Caki2 (cell line): ENCODE data around the gene EHD4. TPM values are rescaled to one million over a fixed set of nuclear protein-coding genes. Genes with fewer than 3 reads are reported as not detected.

Source experiments
- DNase-seq: peaks from one replicate; pipeline ENCODE4 v3.0.0-alpha.2; 2015; ENCODE audit warnings: low read depth
- in situ Hi-C: cut with HindIII; loops from 2 replicates; pipeline ENCODE4 v1.10.0; 2016; ENCODE audit warnings: low sequenced_read_pairs, low pct_unique_long_range_greater_than_20kb, mixed read lengths
- total RNA-seq: library from RNA; depleted of rRNA; stranded (reverse); fragments of >200 nt; shearing (Covaris generic); gene quantifications from 2 replicates; pipeline ENCODE4 v1.2.3, GENCODE V29; 2014; ENCODE audit warnings: low replicate concordance

Gene EHD4
- total RNA-seq, 1 experiment from 2014 or later: 3.8 TPM

DNA sequence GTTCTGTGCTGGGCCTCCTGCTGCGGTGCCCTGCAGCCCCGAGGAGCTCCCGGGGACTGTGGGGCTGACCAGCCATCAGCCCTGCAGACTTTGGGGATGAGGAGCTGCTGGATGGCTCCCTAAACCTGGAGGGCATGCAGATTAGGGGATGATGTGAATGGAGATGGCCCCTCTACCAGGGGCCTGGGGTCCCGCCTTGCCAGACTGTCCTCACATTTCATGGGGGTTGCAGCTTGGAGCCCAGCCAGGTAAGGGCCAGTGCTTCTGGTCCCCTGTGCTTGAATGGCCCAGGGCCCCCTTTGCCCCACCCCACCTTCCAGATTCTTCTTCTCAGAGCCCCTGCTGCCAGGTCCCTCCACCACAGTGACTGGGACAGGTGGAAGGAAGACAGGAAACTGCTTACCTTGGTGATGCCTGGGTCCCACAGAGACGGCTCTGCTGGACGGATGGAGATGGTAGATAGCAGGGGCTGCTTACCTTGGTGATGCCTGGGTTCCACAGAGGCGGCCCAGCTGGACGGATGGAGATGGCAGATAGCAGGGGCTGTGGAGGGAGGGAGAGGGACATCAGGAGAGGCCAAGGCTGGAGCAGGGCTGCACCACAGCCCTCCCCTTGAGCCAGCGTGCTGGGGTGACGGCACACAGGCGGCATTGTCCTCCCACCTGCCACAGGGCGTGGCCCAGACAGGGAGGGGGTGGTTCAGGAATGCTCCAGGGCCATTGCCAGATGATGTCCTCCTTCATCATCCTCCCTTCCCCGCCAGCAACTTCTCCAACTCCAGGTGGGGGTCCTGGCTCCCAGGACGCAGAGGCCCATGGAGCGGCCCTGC lies 78.7 kb downstream of the EHD4 start, which contains the start of gene SPTBN5:
TSS of gene SPTBN5 (minus strand) at position 632 of the 829 bp plus-strand sequence. CDS start at position 76, 556 bp downstream.
- in situ Hi-C loops: no loop called here
- no peak for DNase-seq

DNA sequence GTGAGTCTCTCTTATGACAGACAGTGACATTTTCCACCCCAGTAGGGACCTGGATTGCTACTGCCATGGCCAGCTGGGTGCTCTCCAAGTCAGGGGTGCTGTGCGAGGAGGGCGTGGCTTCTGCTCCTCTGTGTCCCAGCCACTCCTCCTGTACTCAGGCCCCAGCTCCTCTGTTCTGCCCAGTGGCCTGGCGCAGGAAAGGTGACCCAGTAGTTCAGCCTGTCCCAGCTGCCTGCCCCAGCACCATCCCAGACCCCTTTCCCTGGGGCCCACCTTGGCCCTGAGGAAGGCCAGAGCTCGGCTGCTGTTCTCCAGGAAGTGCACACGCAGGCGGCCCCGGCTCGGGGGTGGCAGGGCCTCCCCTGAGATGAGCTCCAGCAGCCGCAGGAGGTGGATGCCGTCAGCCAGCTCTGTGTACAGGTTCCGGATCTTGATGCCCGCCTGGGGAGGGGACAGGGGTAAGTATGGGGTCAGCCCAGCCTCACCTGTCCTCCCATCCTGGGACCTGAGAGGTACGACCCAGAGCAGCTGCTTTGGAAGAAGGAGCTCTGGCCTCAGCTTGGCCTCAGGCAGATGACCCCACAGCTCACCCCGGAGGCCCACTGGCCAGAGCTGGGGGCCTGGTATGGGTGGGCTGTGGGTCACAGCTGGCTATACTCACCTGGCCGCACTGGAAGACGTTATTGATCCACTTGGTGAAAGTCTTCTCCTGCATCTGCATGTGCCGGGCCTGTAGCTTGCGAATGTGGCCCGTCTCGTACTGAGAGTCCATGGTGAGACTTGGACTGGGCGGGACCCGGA lies 79.5 kb downstream of the EHD4 start:
- peak; percentile 7 for DNase-seq
- in situ Hi-C loops: no loop called here

DNA sequence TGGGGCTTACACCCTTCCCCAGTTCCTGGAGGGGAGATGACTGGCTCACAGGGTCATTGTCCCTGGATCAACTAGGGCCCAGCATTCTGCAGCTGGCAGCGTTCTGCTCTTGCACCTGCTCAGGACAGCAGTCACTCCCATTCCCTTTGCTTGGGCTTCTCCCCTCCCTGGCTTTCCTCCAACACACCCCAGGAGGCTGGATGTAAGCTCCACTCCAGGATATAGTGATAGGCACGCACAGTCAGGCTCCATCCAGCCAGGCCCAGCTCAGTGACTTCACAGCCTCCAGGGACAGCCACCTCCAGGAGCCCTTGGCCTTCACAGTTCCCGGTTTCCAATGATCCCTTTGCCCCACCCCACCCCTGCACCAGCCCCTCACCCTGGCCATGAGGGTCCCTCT lies 80.4 kb downstream of the EHD4 start:
- DNase-seq: no peak
- in situ Hi-C loops: no loop called here

GRCh38 chr15:41891226-41891625 lies 81.1 kb downstream of the EHD4 start:
- in situ Hi-C loops: no loop called here

DNA sequence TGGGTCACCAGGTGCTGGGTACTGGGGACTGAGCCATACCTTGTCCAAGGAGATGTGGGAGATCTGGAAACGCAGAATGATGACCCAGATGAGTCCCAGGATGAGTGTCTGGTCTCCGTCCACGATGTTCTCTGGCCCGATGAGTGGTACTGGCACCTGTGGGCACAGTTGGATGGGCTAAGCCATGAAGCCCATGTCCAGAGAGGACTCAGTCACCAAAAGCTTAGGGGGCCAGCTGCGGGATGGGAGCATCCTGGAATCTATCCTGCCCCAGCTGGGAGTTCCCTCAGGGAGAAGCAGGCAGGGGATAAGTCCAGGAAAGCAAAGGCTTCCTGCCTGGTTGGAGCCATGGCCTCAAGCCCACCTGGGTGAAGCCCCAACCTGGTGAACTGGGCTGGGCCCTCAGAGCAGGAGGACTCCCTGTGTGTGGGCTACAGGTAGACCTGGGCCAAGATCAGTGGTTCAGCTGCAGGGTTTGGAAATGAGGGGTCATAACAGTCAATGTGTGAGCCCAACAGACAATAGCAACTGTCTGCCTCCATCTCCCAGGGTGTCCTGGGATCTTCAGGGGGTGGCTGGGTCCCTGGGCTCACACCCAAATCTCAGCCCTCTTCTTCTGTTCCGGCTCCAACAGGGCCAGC lies 82.2 kb downstream of the EHD4 start:
- no peak for DNase-seq
- in situ Hi-C loops: no loop called here

More at GRCh38 chr15:41891226-41891625, 81.1 kb downstream of the EHD4 start:
- DNase-seq: no peak

DNA sequence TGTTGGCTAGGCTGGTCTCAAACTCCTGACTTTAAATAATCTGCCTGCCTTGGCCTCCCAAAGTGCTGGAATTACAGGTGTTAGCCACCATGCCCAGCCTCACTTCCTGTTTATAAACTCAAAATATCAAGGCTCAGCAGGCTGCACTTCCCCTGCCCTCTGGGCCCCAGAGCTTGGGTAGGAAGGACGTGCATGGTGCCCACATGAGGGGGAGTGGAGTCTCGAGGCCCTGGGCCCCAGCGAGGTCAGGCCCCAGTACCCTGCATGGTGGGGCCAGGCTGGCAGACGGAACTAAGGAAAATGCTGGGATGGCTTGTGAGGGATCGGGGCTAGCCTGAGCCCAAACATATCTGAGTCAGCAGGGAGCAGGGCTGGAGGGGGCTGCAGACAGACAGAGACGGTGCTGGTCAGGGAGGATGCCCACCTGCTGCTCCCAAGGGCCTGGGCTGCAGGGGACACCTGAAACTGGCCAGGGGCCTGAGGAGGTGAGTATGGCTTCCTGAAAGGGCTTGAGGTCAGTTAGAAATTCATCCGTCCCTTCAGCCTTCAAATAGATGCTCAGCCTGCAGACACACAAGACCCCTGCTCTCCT lies 83.6 kb downstream of the EHD4 start:
- in situ Hi-C loops: no loop called here
- DNase-seq: no peak

DNA sequence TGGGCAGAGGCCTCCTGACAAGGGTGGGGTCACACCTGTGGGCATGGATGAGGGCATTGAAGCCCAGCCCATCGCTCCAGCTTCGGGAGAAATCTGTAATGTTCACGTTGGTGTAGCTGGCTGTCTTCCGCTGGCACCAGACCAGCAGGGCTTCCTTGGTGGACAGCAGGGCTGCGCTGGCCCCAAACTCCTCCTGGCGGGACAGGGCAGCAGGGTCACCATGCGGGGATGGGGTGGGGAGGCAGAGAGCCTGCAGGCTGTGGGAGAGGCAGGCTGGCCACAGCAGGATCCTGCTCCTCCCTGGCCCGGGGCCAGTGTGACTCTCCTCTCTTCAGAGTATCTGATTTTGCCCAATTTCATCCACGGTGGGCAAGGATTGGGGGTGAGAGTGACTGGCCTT lies 84.5 kb downstream of the EHD4 start:
- no peak for DNase-seq
- in situ Hi-C loops: no loop called here

DNA sequence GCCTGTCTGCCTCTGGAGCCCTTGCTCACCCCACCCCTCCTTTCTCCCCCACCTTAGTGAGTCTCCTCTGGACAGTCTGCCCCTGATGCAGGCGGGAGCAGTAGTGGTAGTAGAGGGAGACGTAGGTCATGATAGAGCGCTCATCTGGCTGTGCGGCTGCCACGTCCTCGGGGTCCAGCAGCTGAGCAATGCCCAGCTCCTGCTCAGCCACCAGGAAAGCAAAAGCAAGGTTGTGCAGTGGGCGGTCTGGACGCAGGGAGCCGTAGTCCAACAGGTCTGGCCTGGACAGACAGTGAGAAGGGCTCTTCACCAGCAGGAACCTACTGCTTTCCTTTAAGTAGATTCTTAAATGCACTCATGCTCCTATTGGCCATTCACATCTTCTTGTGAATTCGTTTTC lies 85.2 kb downstream of the EHD4 start:
- DNase-seq: no peak
- in situ Hi-C loops: no loop called here

DNA sequence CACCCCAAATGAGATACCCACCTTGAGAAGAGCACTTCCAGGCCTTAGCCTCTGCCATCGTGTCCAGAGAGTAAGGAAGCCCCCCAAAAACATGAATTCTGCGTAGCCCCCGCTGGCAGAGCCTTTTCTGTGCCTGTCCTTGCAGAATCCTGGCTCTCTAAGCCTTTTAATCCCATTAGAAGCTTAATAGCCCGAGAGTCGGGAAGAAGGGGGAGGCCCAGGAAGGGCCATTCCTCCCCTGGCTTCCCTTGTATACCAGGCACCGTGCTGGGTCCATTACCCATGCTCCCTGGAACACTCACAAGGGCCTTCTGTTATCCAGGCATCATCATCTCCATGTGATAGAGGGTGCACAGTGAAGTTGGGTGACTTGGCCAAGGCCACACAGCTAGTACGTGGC lies 85.6 kb downstream of the EHD4 start:
- in situ Hi-C loops: no loop called here
- no peak for DNase-seq

DNA sequence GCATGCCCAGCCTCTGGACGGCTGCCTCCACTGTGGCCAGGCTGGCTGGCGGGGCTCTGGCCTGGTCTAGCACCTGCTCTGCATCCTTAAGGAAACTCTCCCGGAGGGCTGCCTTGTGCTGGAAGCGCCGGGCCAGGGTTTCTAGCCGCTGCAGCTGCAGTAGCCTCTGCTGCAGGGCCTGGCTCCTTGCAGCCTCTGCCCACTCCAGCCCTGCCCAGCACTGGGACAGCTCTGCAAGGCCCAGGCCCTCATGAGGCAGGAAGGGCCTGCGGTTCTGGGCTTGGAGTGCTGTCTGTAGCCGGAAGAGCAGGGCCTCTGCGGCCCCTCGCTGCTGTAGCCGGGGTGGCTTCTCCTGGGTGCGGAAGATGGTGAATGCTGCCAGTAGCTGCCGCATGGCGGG lies 86.5 kb downstream of the EHD4 start:
- in situ Hi-C loops: no loop called here
- DNase-seq: no peak

- DNase-seq: no peak
- in situ Hi-C loops: no loop called here
These were observed 87.0 kb downstream of the EHD4 start for GRCh38 chr15:41885321-41885720.

DNA sequence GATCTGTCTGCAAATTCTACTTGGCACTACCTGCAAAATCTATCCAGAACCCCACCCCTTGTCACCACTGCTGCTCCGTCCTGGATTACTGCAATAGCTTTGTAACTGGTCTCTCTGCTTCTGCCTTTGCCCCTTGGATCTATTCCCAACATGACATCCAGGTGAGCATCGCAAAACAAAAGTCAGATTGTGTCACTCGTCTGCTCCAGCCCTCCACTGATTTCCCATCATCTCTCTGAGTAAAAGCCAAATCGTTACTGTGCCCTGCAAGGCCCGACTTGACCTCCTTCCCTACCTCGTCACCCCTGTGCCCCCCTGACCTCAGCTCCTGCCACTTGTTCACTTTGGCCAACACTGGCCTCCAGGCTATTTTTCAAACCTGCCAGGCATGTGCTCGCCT lies 87.9 kb downstream of the EHD4 start:
- in situ Hi-C loops: no loop called here
- no peak for DNase-seq

DNA sequence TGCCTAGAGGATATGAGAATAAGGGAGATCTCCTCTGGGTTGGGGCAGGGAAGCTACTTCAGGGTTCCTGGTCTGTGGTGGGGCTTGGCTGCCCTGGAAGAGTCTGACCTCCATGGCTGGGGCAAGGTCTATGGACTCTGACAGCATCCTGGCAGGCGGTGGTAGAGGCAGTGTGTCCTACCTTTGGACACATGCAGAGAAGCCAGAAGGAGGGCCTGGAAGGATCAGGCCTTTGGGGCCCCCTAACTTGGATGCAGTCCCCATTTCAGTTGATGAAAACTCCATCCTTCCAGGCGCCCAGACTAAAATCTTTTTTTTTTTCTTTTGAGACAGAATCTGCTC lies 88.9 kb downstream of the EHD4 start:
- DNase-seq: no peak
- in situ Hi-C loops: no loop called here

GRCh38 chr15:41882689-41883483 lies 89.5 kb downstream of the EHD4 start:
- DNase-seq: no peak
- in situ Hi-C loops: no loop called here

- DNase-seq: no peak
- in situ Hi-C loops: no loop called here
These were observed 90.3 kb downstream of the EHD4 start for GRCh38 chr15:41881920-41882688.

DNA sequence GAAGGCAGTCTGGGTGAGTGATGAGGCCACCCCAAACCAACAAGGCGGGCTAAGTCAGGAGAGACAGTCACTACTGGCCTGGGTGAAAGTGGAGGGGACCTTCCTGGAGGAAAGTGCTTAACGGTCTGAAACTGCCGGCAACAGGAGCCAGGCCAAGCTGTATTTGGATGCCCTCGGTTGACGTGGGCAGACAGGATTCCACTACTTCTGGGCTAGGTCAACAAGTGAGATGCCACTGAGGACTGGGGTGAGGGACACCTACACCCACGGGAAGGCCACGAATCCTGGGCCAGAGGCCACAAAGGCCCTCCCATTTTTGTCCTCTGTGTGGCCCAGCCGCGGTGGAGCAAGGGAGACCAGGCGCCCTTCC lies 90.8 kb downstream of the EHD4 start:
- DNase-seq: no peak
- in situ Hi-C loops: no loop called here

- DNase-seq: no peak
- in situ Hi-C loops: no loop called here
These were observed 91.3 kb downstream of the EHD4 start for GRCh38 chr15:41881086-41881485.
